Stimulated activated CD8-positive, alpha-beta memory T cell treated with anti-CD3 and anti-CD28 coated beads, Interleukin-12 subunit alpha, Interleukin-12 subunit beta, amount 100 ng/mL, for 24 hours (primary cell): ENCODE measurements around the gene PRKN.

ENCODE experiments used
- DNase-seq: peaks from one replicate; pipeline ENCODE4 v3.0.0-alpha.2; 2020; ENCODE audit errors: extremely low read depth

PRKN gene

DNA sequence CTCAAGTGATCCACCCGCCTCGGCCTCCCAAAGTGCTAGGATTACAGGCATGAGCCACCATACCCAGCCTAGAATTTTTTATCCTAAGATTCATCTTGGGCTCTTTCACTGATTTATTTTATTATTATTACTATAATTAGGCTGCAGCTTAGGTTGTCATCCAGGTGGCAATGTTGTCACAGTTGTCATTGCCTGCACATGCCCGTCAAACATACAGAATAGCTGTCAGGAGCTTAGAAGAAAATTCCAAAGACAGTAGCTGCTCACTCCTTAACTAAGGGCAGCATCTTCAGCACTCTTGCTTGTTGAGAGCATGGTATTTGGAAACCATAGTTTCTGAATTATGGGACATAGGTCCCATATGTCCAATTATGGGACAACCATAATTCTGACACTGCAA, 1118.8 kb downstream of the PRKN start:
- DNase-seq = no peak

DNA sequence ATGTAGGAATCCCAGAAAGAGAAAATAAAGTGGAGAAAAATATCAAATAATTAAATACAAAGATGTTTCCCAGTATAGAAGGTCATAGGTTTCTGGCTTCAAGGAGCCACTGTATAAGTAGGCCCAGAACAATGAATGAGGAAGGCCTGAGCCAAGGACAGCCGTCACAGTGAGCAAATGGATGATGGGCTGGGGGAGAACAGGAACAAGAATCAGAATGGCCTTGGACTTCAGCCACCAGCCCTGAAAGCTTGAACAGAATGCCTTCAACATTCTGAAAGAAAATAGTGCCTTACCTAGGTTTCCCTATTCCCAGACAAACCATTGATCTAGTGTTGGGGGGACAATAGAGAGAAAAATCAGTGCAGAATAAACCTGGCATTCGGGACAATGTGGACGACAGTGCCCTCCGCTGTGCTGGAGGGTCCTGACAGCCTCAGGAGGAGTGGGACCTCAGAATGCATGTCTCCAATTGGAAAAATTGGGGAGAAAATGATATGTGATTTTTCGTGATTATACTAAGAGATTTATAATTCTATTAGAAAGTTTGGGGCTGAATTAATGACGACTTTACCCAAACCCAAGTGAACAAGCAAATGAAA, 1119.8 kb downstream of the PRKN start:
- DNase-seq = no peak

DNA sequence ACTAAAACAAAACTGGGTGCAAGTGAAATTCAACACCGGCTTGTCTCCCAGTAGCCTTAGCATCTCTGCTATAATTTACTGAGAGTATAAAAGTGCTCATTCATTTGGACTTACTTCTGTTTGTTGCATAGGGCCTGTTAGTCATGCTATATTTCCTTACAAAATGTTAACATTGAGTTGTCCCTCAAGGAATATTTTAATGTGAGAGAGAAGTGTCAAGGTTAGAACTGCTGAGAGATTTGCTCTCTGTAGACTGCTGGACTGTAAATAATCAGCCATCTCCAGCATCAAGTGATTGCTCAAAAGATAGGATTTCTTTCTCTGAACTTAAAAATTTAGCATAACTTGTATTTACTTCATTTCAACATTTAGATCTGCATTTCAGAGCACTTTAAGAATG, 1125.2 kb downstream of the PRKN start:
- no peak for DNase-seq

DNA sequence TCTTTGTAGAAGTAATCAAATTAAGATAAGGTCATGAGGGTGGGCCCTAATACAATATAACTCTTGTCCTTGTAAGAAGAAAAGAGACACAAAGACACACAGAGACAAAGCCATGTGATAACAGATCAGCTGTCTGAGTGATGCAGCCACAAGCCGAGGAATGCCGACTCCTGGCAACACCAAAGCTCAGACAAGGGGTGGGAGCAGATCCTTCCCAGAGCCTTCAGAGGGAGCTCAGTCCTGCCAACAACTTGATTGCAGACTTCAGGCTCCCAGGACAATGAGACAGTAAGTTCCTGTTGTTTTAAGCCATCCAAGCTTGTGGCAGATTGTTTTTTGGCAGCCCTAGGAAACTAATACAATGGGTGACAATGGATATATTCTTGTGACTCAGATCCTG, 1128.7 kb downstream of the PRKN start:
- no peak for DNase-seq

DNA sequence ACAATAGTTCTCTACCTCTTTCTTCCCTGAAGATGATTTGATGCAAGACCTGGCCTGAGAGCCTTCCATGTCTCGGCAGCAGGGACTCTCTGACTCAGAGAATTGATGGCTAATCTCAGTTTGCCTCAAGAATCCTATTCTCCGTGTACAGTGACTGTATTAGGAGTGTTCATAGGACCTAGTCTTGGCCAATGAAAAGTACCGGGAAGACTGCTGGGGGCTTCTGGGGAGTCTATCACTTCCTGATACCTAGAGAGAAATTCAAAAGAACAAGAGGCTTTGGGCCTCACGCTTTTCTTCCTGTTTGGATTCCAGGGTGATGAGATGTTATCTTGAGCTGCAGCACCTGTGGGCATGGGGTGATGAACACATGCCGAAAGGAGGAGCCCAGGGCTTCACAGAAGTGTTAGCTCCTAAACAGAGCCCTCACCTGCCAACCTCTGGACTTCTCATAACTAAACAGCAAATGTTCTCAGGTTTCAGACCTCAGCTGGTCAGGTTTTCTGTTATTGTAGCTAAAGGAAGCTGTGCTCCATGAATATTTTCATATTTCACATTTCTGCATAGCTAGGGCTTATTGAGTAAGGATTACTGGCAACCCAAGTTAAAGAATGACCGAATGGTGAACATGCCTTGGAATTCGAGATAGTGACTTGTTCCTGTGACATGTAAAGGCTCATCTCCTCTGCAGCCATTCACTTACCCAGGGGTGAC, 1130.6 kb downstream of the PRKN start:
- no peak for DNase-seq

DNA sequence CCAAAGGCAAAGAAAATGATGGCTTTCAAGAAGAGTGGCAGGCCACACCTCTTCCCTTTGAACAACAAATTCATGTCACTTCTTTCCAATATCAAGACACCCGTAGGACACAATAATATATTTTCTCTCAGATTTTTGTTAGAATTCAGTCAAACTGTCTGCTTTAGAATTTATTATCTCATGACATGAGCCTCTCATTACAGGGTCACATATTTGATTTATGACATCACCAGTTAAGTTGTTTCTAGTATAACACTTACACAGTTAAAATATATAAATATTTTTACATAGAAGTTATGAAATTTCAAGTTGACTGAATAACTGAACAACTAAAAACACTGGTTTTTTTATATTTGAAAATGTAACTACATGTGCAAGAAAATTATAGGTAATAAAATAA, 1133.2 kb downstream of the PRKN start:
- no peak for DNase-seq

DNA sequence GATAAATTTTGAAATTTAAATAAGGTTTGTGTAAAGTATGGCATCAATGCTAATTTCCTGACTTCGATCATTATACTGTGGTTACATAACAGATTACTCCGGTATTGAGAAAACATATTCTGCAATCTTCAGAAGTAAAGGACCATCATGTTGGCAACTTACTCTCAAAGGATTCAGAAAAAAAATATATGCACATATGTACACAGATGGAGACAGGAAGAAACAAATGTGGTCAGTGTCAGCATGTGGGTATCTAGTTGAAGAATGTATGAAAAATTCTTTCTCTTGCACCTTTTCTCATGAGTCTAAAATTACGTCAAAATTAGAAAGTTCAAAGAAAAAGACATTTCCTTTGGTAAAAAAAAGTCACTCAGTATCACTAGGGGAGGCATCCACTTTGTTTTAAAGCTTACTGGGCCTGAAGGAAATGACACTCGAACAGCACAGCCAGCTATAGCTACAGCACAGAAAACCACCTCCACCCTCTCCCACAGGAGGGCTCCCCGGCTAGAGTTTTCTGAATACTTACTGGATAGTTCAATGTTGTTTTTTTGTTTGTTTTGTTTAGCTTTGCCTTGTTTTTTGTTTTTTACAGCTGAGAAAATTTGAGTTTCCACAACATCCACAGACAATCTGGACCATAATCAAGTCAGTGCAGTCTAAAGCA, 1136.5 kb downstream of the PRKN start:
- DNase-seq = no peak

DNA sequence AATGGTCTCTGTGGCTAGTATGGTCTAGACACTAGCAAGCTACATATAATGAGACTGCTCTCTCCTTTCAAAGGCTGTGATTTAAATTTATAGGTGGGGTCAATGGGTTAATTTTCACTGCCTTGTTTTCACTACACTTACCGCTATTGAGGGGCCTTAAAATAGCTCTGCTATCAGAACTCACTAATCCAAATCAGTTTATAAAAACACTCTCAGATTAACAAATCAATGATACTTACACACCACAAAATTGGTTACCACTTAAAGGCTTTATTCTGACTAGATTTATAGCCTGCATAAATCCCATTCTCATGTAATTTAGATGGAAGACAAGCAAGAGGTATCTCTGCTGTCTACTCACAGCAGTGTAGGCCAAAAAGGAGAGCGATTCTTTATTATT, 1140.7 kb downstream of the PRKN start:
- no peak for DNase-seq

DNA sequence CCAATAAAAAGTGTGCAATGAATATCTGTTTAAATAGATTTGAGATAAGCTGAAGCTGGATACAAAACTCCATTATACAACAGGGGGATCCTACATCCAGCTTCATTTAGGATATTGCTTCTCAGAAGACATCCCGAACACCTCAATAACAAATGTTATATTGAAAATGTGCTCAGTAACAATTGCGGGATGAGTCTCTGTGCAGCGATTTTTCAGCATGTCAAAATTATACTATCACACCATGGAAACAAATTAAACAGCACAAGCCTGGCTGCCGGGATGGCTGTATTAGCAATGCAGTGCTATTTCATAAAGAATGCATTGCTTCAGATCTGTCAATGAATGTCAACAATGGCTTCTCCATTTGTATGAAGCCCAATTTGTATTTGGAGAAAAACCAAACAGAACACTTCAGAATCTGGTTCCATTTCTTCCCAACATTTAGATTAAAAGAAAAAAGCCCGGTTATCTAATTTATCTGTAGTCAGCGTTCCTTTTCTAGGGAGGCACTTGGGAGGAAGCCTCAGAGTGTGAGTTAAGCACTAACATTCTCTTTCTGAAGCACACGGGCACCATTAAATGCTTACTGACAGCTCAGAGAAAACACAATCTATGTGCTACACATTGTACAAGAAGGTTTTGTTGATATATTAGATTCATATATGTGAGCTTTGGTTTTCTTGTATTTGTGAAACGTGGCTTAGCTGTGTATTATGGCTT, 1142.8 kb downstream of the PRKN start:
- DNase-seq = no peak

DNA sequence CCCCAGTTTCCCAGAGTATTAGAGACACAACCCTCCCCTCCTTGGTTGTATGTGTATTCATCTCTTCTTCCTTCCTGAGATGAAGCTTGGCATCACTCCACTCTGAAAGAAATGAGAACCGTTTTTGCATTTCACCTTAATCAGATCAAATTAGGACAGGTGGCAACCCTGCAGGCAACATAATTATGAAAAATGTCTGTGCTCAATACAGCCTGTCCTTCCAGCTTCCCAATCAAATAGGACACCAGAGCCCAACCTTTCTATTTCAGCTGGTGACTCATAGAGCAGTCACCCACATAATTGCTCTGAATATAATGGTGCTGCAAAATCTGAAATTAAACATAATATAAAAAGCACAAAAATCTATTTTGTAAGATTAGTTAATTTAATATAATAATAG, 1143.5 kb downstream of the PRKN start:
- DNase-seq = no peak

DNA sequence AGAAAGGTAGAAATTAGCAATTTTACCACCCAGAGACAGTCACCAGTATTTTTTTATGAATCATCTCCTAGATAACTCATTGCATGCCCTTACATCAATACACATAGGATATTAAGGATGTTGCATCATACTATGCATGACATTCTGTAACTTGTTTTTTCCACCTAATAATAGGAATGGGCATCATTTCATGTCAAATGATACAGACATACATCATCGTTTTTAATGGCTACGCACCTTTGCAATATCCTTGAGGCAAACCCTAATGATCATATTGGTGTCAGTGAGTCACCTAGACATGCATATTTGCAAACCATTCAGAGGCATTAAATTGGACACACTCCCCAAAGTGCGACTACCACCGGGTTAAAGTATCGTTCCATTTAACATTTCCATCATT, 1144.0 kb downstream of the PRKN start:
- DNase-seq = no peak

DNA sequence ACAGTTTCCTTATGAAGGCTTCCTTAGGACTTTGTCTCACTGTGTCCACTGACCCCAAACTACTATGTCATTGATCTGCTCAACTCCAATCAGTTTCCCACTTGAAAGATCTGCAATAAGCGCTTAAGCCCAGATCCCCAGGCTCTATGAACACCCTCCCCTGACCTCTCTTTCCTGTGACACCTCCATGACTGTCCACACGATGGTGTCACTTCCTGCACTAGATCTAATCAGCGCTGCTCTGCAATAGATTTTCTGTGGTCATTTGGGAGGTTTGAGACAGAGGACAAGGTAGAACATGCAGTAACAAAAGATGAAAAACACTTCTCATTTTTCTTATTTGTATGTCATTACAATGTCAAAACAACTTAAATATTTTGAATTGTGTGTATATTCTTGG, 1149.1 kb downstream of the PRKN start:
- DNase-seq = no peak

DNA sequence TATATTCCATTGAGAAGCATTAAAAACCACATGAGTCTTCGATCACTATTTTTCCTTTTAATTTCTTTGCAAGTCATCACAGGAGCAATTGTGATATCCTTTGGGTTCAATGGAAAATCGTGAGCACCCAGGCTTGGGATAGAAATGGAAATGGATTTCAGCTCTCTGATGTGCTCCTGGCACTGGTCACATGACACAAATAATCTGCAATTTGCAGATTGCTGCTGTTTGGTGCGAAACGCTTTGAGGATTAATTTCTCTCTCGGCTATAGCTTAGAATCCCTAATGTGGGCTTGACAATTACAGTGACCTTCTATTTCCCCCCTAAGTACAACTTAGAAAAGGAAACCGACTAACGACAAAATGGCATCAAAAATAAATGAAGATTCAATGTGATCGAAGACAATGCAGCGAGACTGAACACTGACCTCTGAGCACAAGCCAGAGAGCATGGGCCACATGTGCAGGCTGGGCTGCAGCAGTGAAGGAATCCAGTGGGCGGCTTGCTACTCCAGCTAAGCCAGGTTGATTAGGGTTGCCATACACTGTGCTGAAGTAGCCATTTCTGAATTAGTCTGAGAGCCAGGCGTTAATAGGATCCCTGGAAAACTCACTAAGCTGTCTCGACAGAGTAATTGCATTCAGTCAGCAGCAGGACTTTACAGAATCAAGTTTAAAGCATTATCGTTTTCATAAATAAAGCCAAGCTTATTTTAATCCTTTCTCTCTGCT, 1151.9 kb downstream of the PRKN start:
- no peak for DNase-seq

DNA sequence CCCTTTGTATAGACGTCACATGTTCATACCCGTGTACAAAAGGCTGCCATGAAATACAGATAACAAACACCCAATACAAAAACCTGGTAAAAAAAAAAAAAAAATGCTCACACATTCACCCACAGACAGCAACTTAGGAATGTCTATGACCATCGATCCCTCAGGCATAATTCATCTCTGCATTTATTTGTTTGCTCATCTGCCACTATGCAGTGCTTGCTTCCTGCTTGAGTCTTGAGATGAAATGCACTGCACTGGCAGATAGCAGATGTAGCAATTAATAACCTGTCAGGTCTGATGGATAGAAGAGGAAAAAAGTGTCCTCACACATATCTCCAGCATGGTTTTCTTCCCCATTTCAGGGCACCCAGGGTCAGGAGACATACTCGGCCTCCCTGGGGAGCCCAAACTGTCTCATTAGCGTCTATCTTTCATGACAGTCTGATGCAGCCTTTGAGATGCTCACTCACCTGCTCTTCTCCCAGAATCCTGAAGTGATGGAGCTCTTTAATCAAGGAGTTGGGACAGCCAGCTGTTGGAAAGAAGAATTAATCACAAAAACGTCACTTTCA, 1158.6 kb downstream of the PRKN start:
- no peak for DNase-seq

DNA sequence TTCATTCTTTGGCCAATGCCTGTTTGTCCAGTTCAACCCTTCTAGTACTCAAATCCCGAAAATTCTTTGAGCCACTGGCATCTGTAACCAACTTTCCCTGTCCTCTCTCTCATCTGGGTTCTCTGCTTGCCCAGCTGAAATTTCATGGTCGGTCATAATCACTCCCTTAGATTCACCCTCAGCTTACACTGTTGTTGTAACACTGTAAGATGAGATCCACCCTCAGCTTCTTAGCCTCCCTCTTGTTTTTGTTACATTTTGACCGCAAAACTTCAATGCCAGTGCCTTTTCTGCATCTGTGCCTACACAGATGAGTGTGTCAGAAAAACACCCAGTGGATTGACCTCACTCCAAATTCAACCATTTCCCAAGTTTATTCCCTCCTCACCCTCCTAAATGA, 1162.6 kb downstream of the PRKN start:
- DNase-seq = no peak

DNA sequence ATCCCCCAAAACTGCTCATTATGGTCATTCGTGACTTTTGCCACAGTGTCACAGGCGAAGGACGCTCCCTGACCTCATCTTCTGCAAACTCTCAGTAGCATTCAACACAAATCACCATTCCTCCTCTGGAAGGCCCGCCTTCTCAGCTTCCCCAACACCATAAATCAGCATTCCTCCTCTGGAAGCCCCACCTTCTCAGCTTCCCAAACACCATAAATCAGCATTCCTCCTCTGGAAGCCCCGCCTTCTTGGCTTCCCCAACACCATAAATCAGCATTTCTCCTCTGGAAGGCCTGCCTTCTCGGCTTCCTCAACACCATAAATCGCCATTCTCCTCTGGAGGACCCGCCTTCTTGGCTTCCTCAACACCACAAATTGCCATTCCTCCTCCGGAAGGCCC, 1165.7 kb downstream of the PRKN start:
- no peak for DNase-seq

DNA sequence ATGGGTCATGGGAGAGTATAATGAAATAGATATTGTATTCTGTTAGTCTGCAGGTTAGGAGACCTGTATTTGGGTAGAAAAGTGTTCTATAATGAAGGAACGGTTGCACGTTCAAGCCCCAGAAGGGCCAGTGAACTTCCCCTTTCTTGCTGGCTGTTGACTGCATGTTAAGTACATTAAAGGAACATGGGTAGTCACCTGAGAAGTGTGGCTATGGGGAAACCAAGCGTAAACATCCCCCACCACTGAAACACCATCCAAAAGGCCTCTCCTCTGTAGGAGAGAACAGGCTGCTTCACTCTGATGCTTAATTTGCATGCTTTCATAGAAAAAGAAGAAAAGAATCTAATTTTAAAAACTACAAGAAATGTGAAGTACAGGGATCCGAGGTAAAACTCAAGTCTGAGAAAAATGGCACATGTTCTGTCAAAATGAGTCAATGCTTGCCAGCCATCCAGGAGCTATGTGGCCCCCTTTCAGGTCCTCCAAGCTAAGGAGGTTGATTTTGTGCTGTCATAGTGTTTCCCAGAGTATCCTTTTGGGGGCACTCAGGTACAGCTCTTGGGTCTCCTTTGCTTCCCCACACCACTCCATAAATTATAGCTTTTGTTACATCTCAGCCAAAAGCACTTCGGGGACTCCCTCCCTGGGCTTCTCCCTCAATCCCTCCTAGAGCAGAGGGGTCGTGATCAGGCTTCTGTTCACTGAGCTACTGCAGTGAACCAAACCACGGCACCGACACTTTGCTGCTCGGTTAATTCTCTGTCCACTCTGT, 1170.0 kb downstream of the PRKN start:
- DNase-seq = no peak

DNA sequence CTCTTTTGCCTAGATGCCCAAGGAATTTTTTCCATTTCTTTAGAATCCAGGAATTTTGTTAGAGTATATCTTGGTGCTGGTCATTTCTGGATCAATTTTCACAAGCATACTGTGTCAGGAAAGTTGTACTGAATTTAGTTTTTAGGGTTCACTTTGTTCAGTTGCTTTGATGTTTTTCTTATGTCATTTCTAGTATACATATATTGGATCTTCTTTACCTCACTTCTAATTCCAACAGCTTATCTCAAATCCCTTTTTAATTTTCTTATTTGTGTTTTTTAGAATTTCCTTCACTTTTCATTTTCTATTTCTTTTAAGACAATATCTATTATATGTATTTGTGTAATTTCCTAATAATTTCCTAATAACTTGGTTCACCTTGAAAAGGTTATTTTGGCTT, 1172.7 kb downstream of the PRKN start:
- DNase-seq = no peak

DNA sequence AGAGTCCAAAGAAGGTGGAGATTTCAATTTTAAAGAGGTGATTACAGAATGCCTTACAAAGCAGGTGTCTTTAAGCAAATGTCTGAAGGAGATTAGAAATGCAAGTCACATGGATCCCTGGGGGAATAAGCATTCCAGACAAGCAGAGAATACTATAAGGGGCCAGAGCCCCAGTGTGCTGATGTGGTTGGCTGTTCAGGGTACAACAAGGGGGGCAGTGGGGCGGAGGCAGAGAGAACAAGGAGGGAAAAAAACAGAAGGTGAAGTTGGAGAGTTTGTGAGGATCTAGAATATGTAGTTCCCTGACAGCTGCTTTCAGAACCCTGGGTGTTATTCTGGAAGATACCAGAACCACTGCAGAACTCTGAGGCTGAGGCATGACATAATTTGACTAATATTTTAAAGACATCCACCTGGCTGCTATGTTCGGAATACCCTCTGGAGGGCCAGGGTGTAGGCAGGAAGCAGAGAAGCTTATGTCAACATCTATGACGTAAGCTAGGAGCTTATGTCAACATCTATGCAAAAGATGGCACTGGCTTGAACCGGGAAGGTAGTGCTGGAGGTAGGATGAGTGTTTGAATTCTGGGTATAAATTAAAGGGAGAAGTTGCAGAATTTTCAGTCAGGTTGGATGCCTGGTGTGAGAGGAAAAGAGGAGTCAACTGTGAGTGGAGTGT, 1177.5 kb downstream of the PRKN start:
- DNase-seq = no peak

DNA sequence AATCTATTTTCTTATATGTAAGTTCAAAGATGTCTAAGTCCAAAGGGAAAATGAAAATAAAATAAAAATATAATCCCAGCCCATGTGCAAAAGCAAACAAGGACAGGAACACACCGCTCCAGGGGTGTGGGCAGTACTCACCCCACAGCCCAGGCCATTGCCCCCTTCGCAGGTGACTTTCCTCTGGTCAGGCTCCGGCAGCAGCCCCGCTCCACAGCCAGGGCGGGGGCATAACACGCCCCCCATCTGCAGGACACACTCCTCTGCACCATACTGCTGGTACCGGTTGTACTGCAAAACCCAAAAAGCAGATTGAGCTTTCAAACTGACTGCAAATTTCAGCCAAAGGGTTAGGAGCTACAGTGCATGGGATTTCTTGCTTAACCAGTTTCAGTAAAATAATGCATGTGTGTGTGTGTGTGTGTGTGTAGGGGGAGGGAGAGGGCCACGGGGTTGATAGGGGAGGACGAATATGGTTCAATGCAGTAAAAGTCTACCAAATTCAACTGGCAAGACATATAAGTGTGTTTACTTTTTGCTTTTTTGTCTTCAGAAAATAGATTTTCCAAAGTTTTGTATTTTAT, 1178.8 kb downstream of the PRKN start:
- DNase-seq = no peak
